TTC549 (cell line): ENCODE data around the gene MT1HL1.
"Not testable (repeated sequence)": the region's sequence is repeated elsewhere in the genome, so short reads cannot be mapped to it uniquely, and the experiment has no call there.

Experiments used
- FAIRE-seq: peaks from 2 replicates; lab custom pipeline; 2012; peaks lifted over from hg19 to GRCh38; lab: Jason Lieb, UNC

The MT1HL1 gene

DNA sequence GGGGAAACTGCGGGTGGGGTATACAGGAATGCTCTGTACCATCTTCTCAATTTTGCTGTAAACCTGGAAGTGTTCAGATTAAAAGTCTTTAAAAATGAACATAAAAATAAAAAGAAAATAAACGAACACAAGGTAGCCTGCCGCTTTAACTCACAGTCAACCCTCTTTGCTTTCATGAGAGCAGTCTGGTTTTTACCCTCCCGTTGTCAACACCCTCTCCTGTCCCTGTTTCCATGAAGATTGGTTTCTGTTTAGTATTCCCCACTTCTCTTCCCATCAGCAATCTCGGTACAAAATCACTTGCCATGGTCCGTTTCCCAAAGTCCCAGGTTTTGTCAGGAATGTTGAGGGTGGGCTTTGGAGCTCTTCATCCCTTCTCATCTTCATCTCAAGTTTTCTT, 28.8 kb downstream of the MT1HL1 start:
- FAIRE-seq, result no peak

DNA sequence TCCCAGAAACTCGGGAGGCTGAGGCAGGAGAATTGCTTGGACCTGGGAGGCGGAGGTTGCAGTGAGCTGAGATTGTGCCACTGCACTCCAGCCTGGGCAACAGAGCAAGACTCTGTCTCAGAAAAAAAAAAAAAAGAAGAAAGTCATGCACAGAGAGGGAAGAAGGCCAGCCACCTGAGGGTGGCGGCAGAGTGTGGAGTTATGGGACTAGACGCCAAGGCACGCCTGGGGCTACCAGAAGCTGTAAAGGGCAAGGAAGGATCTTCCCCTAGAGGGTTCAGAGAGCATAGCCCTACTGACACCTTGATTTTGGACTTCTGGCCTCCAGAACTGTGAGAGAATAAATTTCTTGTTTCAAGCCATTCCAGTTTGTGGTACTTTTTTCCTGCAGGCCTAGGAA, 30.2 kb downstream of the MT1HL1 start:
- not testable (repeated sequence) for FAIRE-seq

DNA sequence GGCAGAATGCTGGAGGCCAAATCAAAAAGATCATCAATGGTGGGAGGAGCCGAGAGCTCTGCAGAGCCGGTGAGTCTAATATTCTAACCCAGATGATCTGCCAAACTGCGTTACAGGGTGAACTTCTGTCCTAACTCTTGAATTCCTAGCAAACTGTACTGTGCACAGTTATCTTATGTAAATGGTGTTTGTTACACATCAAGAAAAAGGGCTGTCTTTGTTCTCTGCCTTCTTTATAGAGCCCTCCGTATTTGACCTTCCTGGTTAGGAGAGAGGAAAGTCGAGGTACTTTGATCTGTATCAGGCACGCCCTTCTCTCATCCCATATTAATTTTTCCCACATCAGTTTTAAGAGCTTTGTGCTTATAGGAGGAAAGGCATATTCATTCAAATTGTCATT, 37.6 kb downstream of the MT1HL1 start:
- no peak for FAIRE-seq

DNA sequence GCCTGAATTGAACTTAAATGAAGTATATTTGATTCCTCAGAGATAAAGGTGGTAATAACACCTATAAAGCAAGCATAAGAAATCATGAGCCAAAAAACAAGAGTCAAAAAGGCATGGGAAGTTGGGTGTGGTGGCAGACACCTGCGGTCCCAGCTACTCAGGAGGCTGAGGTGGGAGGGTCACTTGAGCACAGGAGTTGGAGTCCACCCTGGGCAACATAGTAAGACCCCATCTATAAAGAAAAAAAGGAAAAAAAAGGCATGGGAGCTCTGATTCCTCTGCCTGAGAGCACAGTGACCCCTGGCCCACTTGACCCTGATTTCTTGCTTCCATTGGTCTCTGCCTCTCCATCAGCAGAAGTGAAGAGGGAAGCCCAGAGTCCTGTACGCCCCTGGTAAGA, 40.3 kb downstream of the MT1HL1 start:
- no peak for FAIRE-seq

DNA sequence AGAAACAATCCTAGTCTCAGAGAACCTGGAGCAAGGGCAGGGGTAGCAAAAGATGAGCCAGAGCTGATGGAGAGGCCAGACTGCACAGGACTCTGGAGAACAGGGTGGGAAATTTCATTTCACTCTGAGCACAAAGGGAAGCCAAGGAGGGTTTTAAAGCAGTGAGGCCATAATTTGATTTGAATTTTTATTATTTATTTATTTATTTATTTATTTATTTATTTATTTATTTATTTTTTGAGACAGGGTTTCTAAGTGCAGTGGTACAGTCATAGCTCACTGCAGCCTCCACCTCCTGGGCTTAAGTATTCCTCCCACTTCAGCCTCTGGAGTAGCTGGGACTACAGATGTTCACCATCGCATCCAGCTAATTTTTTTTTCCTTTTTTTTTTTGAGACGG, 45.1 kb downstream of the MT1HL1 start:
- FAIRE-seq, result no peak

DNA sequence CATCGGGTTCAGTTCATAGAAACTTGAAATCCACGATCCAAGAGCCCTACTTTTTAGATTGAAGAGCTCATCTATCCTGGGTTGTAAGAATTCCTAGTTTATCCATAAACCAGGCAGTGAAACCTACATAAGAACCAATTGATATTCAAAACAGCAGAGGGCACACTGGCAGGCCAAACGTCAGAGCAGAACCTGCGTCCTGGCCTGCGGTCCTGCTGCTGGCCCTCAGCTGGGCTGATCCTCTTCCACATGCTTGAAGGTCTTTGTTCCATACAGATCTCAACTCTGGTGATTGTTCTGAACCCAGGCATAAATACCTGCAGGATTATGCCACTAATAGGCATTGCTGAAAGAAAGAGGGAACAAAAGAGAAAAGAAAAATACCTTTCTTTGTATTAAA, 47.0 kb downstream of the MT1HL1 start:
- no peak for FAIRE-seq
